ENCODE results near the gene MAMDC2. TPM values are rescaled to one million over a fixed set of nuclear protein-coding genes. Genes with fewer than 3 reads are reported as not detected.

The MAMDC2 gene
- total RNA-seq, 2 donors from 2014 or later = 2.3 to 7.0 TPM

GRCh38 chr9:70011366-70011765 is 32.3 kb upstream of the MAMDC2 start:
- H3K36me3 ChIP-seq = no peaks in the 10 kb centered on the region
- TF ChIP-seq CTCF (IDR thresholded peaks at IDR 0.05) = no peak
- no peak overlapping the region for H3K27ac ChIP-seq
- no peak overlapping the region for H3K9ac ChIP-seq (ENCODE audit: low read depth in 2 of 2, low read length in 2 of 2)
- H3K27me3 ChIP-seq = no peaks in the 10 kb centered on the region
- H3K4me3 ChIP-seq = no peak overlapping the region
- intact Hi-C loops (cut with DNase I) = no loop called here
- no peak for DNase-seq
- H3K9me3 ChIP-seq = no peaks in the 10 kb centered on the region
- H3K4me1 ChIP-seq = no peaks in the 10 kb centered on the region

GRCh38 chr9:70012569-70012968 is 31.1 kb upstream of the MAMDC2 start:
- DNase-seq = no peak
- intact Hi-C loops (cut with DNase I) = no loop called here
- TF ChIP-seq CTCF (IDR thresholded peaks at IDR 0.05) = no peak

DNA sequence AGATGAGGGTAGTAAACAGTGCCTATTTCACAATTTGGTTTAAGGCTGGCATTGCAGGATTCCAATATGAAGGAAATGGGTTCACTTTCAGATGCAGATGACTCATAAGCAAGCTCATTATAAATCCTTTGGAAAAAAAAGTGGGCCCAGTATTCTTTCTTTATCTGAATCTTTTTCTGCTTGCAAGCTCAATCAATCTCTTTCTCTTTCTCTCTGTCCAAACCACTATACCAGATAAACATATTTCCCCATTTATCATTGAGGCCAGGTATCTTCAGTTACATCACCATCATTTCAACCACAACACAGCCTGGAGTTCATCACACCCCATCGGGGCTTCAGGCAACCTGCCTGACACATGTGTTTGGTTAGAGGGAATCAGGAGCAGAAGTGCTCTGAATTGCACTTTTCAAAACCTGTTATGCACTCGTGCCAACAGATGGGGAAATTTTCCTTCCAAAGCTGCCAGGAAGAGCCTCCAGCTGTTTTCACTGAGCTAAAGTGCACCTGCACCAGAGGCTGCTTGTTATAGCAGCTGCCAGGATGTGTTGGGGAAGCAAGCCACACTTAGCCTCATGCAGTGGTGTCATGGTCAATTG is 30.0 kb upstream of the MAMDC2 start:
- H3K9ac ChIP-seq (ENCODE audit: low read depth in 2 of 2, low read length in 2 of 2) = no peak overlapping the region
- no peak overlapping the region for H3K27ac ChIP-seq
- TF ChIP-seq CTCF (IDR thresholded peaks at IDR 0.05) = no peak
- H3K9me3 ChIP-seq = no peaks in the 10 kb centered on the region
- no peak overlapping the region for H3K4me3 ChIP-seq
- H3K27me3 ChIP-seq = no peaks in the 10 kb centered on the region
- no peaks in the 10 kb centered on the region for H3K4me1 ChIP-seq
- intact Hi-C loops (cut with DNase I) = no loop called here
- H3K36me3 ChIP-seq = no peaks in the 10 kb centered on the region
- DNase-seq = no peak

More at GRCh38 chr9:70012569-70012968, 31.1 kb upstream of the MAMDC2 start:
- Histone ChIP-seq H3K27ac (no peak overlapping the region), H3K9ac (ENCODE audit: low read depth in 2 of 2, low read length in 2 of 2) (no peak overlapping the region), H3K4me3 (no peak overlapping the region), H3K4me1 (no peaks in the 10 kb centered on the region), H3K36me3 (no peaks in the 10 kb centered on the region), H3K9me3 (no peaks in the 10 kb centered on the region), H3K27me3 (no peaks in the 10 kb centered on the region)

DNA sequence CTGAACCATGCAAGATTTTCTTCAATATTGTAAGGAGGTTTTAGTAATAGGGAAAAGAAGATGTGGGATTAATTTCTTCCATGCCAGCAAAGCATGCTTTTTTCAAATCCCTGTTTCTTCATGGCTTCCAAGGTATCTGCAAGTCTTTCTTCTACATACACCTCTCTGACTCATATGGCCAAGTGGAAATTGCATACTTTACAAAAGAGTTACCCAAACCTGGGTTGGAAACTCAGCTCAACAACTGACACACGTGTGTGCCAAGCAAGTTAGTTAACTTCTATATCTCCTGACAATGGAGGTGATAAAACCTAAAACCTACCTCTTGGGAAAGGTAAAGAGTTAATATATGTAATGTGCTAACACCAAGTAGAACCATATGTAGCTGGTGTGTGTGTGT is 28.5 kb upstream of the MAMDC2 start:
- H3K9ac ChIP-seq (ENCODE audit: low read depth in 2 of 2, low read length in 2 of 2) = no peak overlapping the region
- no peaks in the 10 kb centered on the region for H3K4me1 ChIP-seq
- H3K27me3 ChIP-seq = no peaks in the 10 kb centered on the region

GRCh38 chr9:70020217-70020616 is 23.4 kb upstream of the MAMDC2 start:
- no peak for DNase-seq
- TF ChIP-seq CTCF (IDR thresholded peaks at IDR 0.05) = no peak
- Histone ChIP-seq H3K27ac (no peak overlapping the region), H3K4me1 (no peaks in the 10 kb centered on the region), H3K4me3 (no peak overlapping the region), H3K9me3 (no peaks in the 10 kb centered on the region), H3K27me3 (no peaks in the 10 kb centered on the region), H3K9ac (ENCODE audit: low read depth in 2 of 2, low read length in 2 of 2) (no peak overlapping the region), H3K36me3 (no peaks in the 10 kb centered on the region)
- intact Hi-C loops (cut with DNase I) = no loop called here

More for the DNA sequence above, 28.5 kb upstream of the MAMDC2 start:
- intact Hi-C loops (cut with DNase I) = no loop called here
- no peak for TF ChIP-seq CTCF (IDR thresholded peaks at IDR 0.05)
- no peak overlapping the region for H3K27ac ChIP-seq
- H3K36me3 ChIP-seq = no peaks in the 10 kb centered on the region
- DNase-seq = no peak
- no peak overlapping the region for H3K4me3 ChIP-seq
- no peaks in the 10 kb centered on the region for H3K9me3 ChIP-seq

All from colonic mucosa (tissue), 4 donors.